ENCODE measurements around the gene FKBP6. TPM values are rescaled to one million over a fixed set of nuclear protein-coding genes. Genes with fewer than 3 reads are reported as not detected.
"Not testable (repeated sequence)": the region's sequence is repeated elsewhere in the genome, so short reads cannot be mapped to it uniquely, and the experiment has no call there.

The FKBP6 gene
- polyA plus RNA-seq, 1 donor, result 0.60 TPM

DNA sequence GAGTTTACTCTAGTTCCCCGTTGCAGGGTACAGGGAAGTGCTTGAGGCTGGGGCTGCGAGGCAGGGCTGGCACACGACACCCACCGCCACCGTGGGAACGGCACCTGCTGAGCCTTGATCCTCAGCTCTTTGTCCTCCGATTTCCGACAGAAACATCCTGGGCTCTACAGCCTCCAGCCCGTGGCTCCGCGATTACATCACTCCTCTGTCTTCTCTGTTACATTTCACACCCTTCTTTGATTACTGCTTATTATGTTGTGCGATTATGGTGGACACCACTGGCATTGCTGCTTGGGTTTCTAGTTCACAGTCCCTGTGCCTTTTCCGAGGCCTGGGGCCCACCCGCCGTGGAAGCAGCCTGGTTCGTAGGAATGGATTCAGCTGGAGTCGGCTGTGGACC is 26.9 kb downstream of the FKBP6 start:
- DNase-seq, result no peak

DNA sequence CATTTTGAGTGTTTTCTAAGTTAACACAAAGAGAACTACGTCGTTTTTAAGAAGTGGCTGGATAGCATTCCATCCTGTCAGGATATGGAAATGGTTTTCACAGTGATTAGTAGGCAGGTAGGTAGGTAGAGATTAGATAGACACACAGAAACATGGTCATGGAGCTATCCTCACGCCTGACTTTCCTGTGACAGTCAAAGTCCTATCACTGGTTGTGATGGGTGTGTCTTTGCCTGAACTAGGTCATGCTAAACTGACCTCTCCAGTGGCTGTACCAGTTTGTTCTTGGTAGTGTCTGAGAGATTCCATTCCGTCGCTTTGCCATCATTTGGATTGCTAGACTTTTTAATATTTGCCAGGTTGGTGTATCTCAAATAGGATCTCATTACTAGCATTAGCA is 28.2 kb downstream of the FKBP6 start:
- DNase-seq, result no peak

DNA sequence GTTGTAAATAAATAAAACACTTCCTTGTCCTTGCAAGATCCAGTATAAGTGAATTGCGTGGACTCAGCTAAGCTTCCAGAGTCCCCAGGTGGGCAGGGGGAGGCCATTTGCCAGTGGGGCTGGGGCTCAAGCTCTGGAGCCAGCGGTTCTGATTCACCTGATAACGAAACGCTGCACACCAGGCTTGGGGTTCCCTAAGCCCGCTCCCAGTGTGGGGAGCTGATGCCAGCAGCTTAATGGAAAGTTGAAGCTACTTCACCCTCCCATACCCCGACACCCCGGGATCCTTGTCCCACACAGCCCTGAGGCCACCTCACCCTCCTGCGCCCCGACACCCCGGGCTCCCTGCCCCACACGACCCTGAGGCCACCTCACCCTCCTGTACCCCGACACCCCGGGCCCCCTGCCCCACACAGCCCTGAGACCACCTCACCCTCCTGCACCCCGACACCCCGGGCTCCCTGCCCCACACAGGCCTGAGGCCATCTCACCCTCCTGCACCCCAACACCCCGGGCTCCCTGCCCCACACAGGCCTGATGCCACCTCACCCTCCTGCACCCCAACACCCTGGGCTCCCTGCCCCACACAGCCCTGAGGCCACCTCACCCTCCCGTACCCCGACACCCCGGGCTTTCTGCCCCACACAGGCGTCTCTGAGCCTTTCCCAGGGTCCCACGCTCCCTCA is 30.8 kb downstream of the FKBP6 start:
- DNase-seq, result no peak

DNA sequence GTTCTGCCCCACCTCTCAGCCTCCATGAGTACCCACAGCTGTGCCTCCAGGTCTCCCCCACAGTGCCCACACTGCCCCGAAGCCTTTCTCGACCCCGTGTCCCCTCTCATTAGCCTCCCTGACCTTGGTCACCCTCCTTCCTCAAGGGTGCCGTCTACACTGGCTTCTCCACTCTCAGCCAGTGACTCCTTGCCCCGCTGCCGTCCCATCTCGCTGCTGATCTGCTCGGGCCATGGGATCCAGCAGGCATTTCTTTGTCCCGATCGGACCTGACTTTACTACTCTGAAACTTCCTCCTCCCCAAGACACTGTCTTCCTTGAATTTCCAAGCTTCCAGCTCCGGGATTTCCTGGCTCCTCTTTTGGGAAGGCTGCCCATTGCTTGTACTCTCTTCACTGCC is 31.3 kb downstream of the FKBP6 start:
- no peak for DNase-seq

DNA sequence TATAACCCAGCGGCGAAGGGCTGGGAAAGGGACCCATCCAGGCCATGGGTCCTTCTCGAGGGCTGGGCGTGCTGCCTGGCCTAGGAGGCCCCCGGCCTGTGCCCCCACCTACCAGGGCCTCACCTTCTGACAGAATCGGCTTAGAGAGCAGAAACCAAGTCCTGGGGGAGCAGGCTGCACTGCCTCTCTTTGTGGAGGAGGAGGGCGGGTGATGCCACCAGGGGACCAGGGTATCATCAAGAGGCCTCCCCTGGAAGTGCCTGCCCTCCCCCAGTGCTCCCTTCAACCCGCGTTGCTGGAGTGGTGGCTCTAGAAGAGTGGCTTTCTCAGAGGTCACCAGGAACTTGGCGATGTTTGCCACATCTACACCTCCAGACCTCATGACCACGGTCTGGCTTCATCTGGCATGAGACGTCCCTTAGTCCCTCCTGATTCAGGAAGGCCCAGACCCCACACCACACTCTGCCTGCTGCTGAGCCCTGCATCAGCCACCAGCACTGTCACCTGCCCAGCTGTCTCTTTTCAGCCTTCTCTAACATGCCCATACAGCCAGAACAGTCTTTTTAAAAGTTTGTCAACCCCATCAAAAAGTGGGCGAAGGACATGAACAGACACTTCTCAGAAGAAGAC is 31.9 kb downstream of the FKBP6 start:
- DNase-seq, result no peak

DNA sequence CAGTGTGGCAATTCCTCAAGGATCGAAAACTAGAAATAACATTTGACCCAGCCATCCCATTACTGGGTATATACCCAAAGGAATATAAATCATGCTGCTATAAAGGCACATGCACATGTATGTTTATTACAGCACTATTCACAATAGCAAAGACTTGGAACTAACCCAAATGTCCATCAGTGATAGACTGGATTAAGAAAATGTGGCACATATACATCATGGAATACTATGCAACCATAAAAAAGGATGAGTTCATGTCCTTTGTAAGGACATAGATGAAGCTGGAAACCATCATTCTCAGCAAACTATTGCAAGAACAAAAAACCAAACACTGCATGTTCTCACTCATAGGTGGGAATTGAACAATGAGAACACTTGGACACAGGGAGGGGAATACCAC is 32.6 kb downstream of the FKBP6 start:
- DNase-seq, result not testable (repeated sequence)

DNA sequence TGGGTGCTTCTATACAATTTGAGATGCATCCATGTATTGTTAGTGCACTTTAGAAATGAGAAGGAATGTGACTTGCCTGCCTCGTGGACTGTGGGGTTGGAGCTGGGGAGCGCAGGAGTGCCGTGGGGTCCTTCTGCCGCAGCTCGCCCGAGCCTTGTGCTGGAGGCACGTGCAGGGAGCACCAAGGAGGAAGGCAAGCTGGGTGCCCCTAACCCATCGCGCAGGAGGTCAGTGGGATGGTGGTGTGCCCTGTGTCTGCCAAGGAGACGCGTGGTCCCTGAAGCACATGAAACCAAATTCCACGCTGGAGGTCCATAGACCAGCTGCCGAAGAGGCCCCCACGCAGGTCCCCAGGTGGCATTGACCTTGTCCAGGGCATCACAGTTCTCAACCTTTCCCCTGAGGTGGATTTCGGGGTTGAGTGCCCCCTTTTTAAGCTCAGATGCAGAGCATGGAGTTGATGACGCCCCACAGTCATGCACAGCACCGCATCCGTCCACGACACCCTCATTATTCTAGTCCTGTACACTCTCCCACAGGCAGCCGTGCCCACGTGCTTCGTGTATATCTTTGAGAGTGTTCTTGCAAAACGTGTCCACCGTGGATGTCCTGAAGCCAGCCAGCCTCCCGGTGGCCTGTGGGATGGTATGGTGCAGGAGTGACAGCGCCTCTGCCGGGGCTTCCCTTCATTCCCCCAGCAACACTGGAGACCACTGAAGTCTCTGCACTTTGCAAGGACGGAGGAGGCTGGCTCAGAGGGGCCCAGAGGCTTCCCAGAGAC is 35.5 kb downstream of the FKBP6 start:
- DNase-seq, result no peak

DNA sequence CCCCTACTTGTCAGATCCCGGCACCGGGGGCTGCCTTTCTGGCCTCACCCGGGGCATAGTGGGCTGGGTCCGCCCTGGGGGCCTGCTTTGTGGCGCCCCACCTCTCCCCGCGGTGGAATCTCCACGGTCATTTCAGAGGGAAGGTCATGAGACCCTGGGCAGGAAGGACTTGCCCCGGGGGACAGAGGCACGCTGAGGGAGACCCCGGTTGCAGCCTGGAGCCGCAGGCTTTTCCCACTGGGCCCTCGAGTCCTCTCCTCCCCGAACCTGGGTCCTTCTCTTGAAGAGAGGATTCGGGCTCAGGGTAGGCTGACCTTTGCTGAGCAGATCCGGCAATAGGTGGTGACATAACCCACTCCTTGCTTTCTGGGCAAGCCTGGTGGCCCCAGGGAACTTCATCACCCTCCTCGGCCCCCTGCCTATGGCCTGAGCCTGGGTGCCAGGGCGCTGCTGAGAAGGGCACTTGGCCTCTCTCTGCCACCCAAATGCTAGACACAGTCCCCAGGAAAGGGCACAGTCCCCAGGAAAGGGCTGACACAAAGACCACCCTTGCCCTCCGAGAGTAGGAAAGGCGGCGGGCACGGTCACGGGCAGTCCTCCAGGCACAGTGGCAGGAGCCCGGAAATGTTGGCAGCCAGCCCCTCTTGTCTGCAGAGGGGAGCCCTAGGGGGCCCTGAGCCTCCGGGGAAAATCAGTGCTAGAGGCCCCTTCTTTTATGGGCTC is 36.2 kb downstream of the FKBP6 start:
- no peak for DNase-seq

DNA sequence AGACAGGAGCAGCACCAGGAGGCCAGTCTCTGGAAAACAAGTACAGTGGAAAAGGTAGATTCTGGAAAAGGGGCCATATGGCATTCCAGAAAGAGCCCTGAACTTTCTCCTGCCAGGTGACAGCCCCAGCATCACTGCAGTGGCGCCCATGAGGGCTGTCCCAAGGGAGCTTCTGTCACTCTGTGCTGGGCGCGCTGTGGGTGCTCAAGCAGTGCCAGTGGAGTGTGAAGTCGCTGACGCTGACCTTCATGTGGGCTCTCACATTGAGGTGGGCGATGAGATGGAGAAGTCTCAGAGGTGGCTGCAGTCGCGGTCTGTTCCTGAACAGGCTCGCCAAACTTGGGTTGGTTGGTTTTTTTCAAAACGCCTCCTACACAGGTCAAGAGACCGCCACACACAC is 38.2 kb downstream of the FKBP6 start:
- DNase-seq, result no peak

DNA sequence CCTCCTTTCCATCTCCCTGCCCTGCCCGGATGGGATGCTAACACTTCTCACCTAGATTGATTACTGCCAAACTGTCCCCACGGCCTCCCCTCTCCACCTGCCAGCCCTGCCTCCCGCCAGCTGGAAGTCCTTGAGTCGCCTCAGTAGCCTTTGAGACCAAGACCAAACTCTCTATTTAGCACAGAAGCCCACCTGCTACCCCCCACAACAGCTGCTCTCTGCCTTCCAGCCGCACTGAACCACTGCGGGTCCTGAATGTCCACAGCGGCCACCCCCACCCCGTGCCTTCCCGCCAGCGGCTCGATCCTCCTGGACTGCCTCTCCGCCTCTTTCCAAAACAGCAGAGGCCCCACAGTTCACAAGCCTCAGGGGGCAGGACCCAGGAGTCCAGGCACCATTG is 39.0 kb downstream of the FKBP6 start:
- DNase-seq, result no peak

DNA sequence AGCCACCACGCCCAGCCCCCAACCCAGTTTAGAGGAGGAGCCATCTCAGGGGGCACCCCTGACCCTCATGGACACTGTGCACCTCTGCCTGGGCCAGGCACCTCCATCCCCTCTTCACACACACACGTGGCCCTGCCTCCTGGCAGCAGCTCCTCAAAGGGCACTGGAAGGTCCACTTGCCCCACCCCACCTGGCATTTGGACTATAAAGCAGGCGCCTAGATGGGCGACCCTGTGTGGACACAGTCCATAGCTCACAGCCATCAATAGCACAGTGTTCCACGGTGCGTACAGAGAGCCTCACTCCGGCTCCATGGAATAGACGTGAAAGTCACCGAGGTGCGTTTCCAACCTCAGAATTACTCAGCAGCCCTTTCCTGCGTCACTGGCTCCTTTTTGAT is 41.0 kb downstream of the FKBP6 start:
- no peak for DNase-seq

DNA sequence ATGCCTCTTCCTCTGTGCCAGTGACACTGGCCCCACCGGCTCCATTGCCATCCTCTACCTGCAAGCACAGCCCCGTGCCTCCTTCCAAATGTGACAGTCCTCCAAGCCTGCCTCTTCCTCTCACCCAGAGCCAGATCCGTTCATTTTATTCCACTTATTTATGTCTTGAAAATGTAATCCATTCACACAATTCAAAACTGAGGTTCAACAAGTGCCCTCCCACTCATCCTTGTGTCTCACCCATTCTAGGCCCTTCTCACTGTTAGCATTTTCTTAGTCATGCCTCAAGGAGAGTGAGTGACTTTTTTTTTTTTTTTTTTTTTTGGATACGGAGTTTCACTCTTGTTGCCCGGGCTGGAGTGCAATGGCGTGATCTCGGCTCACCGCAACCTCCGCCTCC is 41.7 kb downstream of the FKBP6 start:
- no peak for DNase-seq

DNA sequence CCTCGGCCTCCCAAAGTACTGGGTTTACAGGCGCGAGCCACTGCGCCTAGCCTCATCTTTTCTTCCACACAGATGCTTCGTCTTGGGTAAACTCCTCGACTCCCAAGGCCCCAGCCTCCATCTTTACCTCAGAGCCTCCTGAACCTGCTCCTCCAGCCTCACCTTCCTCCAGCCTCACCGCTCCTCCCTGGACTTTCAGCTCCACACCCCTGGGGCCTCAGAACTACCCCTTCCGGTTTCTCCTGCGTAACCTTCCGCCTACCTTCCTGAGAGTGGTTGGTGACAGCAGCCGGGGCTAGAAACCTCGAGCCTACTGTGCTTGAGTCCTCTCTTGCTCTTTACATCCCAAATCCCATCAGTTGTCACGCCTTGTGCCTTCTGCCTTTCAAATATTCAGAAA is 45.8 kb downstream of the FKBP6 start:
- no peak for DNase-seq

DNA sequence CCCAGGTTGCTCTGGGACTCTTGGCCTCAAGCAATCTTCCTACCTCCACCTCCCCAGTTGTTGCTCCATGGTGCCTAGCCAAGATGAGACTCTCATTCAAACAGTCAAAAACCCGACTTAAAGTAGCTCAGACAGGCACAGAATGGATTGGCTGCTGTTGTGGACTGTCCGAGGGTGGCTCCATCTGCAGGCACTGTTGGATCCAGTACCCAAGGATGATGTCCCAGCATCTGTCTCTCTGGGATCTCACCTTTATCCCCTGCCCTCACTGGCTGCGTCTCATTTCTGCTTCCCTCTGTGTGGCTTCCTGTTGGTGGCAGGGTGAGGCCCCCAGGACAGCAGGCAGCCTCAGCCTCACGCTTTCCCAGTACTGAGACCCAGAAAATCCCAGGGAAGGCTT is 48.3 kb downstream of the FKBP6 start:
- DNase-seq, result not testable (repeated sequence)

DNA sequence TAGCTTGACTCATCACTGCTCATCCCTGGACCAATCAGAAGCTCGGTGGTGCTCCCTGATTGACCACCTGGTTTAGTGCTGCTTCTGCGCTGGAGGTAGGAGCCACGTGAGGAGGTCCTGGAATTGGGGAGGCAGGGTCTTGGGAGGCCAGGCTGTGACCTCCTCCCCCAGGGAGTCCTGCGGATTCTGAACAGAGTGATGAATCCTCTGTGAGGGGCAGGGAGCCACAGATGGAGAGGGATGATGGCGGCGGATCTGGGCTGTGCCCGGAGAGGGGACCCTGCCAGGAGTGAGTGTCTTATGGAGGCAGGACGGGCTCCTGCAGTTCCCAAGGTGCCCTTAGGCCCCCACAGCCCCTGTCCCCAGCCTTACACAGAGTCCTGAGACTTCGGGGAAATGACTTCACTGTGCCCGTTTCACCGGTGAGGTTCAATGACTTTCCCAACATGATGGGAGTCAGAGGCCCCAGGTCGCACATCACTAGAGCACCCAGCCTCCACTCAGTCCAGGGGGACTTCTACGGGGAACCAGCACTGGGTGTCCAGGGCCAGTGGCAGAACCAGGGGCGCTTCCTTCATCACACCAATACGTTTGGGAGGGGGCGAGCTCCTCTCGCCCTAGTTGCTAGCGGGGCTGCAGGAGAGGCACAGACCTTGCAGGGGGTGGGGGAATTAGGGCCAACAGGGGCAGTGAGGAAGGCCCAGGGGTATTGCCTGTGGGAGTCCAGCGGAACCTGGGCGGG is 48.9 kb downstream of the FKBP6 start:
- no peak for DNase-seq

DNA sequence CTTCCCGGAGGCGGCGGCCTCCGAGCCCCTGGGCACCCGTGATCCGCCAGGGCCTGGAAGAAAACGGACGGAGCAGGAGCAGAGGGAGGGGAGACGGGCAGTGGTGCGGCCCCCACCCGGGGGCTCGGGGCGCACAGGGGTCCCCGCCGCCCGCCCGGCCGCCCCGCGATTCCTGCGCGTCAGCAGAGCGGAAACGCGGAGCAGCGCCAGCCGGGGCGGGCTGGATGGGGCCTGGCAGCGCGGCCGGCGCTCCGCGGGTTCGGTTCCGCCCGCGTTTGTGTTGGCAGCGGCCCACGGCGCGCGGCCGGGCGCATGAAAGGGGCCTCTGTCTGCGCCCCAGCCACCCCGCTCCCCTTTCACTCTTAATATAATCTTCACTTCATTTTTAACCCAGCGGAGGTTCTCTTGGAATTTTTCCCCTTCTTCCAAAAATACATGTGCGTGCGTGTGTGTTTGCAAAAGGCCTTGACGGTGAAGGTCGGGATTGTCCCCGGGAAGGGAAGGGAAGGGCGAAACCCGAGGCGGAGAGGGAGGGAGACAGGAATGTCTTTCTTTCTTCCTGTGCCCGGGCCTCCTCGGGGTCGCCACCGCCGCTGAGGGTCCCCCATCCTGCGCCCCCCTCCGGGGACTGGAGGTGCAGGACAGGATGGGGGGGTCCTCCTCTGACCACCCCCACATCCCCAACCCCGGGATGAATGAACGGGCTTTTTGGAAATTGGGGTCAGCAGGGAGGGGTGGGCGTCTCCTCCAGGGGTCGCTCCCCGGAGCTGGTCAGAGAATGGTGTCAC is 49.6 kb downstream of the FKBP6 start:
- not testable (repeated sequence) for DNase-seq

DNA sequence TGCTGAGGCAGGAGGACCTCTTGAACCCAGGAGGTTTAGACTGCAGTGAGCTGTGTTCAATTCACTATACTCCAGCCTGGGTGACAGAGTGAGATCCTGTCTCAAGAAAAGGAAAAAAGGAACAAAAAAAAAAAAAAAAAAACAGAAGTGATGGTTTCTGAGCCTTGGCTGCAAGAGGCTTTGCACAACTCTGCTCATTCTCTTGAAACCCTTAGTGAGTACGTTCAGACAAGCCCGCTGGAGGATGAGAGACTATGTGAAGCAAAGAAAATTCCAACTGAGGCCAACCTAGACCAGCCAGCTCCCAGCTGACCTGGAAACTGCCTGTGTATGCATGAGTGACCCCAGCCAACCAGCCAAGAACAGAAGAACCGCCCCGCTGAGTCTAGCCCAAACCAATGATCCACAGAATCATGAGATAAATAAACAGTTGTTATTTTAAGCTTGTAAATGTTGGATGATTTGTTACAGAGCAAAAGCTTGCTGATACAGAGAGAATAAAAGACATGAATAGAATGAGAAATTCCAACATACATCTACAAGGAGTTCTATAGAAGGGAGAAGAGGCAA is 55.1 kb downstream of the FKBP6 start:
- no peak for DNase-seq

DNA sequence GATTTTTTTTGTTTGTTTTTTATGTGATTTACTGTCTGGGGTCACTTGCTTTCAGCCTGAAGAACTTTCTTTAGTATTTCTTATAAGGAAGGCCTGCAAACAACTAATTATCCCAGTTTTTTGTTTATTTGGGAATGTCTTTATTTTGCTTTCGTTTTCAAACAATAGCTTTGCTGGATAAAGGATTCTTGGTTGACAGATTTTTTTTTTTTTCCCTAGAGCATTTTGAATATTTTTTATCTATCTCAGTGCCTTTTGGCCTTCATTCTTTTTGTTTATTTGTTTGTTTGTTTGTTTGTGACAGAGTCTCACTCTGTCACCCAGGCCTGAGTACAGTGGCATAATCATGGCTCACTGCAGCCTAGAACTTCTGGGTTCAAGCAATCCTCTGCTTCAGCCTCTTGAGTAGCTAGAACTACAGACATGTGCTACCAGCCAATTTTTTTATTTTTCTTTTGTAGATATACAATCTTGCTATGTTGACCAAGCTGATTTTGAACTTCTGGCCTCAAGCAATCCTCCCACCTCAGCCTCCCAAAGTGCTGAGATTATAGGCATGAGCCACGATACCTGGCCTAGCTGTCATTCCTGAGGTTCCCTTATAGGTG is 59.4 kb downstream of the FKBP6 start:
- no peak for DNase-seq

DNA sequence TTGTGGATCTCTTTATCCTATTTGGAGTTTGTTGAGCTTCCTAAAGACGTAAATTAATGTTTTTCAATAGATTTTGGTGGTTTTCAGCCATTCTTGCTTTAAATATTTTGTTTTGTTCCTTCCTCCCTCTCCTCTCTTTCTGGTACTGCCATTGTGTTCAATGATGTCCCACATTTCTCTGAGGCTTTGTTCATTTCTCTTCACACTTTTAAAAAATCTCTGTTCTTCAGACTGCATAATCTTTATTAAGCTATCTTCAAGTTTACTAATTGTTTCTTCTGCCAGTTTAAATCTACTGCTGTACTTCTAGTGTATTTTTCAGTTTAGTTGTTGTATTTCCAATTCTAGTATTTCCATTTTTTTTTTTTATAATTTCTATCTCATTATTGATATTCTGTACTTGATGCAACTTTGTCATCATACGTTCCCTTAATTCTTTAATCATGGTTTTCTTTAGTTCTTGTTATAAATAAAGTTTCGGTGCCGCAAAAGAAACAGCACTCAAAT is 60.0 kb downstream of the FKBP6 start:
- no peak for DNase-seq

DNA sequence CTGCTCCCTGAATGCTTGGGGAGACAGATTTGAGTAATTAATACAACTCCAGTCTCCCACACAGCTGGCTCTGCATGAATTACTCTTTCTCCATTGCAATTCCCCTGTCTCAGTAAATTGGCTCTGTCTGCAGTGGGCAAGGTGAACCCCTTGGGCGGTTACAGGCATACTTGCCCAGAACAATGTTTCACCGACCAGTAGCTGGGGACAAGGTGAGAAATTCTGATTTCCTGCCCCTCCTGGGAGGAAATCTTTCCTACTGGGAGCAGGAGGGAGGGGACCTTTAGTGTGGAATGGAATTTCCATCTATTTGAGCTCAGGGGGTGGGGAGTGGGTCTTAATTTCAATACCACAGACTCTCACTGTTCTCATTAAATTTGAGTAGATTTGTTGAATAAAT is 63.4 kb downstream of the FKBP6 start:
- no peak for DNase-seq
